Stimulated activated CD4-positive, alpha-beta T cell treated with anti-CD3 and anti-CD28 coated beads, Interleukin-12 subunit alpha, Interleukin-12 subunit beta, amount 100 ng/mL, for 24 hours (primary cell): ENCODE results near the gene INCENP.

Source experiments
- DNase-seq, 2 experiments: peaks; one replicate each; pipeline ENCODE4 v3.0.0-alpha.2; 2020; ENCODE audit warnings: low read depth in 2 of 2

INCENP gene

GRCh38 chr11:62141111-62142042 lies 17.6 kb downstream of the INCENP start:
- no peak for DNase-seq

GRCh38 chr11:62142043-62142375 lies 18.2 kb downstream of the INCENP start:
- no peak for DNase-seq

DNA sequence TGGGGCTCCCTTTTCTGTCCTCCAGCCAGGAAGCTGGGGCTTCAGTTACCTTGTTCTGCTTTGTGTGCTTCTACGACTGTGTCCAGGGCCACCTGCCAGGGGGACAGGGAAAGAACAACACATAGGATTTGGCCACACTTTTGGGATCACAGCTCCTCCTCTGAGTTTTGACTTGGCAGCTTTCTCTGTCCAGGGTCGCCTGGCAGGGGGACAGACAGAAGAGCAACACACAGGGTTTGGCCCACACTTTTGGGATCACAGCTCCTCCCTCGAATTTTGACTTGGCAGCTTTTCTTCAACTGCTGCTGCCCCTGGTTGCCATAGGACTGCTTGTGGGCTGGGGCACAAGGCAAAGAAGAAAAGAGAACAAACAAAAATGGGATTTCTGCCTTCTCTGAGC lies 19.1 kb downstream of the INCENP start:
- DNase-seq = no peak

DNA sequence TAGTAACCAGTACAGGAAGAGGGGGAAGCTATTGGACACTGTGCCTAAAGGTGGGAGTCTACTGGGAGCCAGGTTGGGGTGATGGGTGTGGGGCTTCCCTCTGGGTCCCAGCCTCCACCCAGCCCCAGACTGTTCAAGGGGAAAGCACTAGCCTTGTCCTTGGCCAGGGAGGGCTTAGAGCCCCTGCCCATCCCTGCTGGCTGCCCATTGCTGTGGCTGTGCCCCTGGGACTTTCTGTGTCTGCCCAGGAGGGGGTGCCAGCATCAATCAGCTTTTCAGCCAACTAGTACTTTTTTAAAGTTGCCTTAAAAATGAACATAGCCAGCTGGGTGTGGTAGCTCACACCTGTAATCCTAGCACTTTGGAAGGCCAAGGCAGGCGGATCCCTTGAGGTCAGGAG lies 19.9 kb downstream of the INCENP start:
- DNase-seq = no peak

GRCh38 chr11:62144641-62145255 lies 20.9 kb downstream of the INCENP start:
- DNase-seq = no peak

DNA sequence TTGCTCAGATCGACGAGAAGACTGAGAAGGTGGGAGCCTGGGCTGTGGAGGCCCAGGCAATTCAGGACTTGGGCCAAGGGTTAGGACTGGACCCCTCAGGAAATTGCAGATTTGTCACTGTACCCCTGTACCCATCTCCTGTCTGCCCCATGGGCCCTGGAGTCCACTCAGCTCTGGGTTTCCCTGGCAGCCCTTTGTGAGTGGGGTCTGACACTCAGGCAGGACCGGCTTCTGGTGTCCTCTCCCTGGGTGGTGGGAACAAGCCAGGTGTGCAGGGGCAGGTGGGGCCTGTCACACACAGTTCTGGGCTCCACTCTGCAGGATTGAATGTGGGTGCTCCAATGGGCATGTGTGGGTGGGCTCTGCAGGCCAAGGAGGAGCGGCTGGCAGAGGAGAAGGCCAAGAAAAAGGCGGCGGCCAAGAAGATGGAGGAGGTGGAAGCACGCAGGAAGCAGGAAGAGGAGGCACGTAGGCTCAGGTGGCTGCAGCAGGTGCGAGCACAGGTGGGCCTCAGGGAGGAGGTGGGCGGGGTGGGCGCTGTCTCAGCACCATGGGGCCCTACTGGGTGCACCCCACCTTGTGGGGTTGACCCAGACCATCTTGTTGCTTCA lies 21.6 kb downstream of the INCENP start:
- no peak for DNase-seq

GRCh38 chr11:62146476-62147200 lies 22.8 kb downstream of the INCENP start:
- DNase-seq = no peak

- no peak for DNase-seq
Observed at GRCh38 chr11:62147545-62147944, 23.7 kb downstream of the INCENP start.

- DNase-seq = no peak
Observed at GRCh38 chr11:62148271-62148980, 24.6 kb downstream of the INCENP start.

DNA sequence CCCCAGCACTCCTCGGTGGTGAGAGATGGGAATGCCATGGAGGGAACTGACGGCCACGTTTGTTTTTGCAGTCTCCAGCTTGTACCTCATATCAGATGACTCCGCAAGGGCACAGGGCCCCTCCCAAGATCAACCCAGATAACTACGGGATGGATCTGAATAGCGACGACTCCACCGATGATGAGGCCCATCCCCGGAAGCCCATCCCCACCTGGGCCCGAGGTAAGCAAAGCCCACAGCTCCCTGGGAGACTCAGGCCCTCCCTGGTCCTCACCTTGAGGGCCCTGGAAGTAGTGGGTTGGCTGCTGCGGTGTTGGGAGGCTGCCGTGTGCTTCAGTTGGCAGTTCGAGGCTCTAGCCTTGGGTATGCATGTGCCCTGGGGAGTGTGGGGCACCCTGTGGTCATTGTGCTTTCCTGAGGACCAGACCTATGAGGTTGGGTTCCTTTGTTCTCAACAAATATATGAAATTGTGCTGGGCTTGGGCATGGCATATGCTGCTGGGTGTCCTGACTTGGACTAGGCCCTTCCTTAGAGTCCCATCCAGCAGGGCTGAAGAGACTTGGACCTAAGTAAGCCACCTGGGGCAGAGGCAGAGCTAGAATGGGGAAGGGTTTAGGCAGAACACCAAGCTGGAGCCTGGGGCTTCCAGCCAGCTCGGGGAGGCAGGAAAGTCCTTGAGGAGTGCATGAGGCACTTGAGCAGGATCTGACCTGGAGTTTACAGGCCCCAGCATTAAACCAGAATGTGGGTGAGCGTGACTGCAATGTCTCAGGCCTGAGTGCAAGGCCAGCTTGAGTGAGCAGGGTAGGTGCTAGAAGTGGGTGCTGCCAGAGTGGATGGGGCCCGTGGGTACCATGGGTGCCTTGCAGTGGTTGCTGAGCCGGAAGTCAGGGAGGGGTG lies 26.4 kb downstream of the INCENP start:
- no peak for DNase-seq

DNA sequence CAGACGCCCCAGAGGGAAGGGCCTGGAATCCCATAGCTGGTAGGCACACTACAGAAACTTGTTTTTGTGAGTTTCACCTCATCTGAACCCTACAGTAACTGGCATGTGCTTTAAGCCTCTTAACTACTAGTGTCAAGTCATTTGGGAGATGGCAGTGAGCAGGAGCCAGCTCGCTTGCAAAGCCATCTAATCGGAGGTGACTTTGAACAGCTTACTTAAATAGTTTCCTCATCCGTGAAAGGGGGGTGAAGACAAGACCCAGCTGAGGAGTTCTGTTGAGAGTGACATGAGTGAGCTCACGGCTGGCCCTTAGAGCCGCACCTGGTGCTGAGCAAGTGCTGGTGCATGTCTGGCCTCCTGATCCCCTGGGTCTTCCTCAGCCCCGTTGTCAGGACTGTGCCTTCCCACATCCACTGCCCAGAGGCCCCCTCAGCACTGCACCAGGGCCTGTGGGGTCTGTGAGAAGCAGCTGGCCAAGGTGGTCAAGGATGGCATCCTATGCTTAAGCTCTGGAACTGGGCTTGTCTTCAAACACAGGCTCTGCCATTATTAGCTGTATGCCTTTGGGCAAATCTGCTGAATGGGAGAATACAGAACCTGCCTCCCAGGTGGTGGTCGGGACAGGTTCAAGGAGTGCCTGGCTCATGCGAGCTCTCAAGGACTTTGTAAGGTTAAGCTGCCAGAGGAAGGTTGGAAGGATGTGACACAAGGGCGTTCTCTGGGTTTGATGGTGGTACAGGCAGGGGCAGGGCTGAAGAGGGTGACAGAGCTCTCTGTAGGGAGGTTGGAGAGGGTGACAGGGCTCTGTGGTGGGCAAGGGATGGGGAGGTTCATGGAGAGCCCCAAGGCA lies 27.3 kb downstream of the INCENP start:
- DNase-seq = no peak

DNA sequence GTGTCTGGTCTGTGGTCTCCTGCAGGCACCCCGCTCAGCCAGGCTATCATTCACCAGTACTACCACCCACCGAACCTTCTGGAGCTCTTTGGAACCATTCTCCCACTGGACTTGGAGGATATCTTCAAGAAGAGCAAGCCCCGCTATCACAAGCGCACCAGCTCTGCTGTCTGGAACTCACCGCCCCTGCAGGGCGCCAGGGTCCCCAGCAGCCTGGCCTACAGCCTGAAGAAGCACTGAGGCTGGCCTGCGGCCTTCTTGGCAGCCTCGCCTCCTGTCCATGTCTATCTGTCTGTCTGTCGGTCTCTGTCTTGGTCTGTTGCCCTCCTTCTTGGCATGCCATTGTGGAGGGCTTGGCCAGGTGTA lies 27.9 kb downstream of the INCENP start:
- no peak for DNase-seq

DNA sequence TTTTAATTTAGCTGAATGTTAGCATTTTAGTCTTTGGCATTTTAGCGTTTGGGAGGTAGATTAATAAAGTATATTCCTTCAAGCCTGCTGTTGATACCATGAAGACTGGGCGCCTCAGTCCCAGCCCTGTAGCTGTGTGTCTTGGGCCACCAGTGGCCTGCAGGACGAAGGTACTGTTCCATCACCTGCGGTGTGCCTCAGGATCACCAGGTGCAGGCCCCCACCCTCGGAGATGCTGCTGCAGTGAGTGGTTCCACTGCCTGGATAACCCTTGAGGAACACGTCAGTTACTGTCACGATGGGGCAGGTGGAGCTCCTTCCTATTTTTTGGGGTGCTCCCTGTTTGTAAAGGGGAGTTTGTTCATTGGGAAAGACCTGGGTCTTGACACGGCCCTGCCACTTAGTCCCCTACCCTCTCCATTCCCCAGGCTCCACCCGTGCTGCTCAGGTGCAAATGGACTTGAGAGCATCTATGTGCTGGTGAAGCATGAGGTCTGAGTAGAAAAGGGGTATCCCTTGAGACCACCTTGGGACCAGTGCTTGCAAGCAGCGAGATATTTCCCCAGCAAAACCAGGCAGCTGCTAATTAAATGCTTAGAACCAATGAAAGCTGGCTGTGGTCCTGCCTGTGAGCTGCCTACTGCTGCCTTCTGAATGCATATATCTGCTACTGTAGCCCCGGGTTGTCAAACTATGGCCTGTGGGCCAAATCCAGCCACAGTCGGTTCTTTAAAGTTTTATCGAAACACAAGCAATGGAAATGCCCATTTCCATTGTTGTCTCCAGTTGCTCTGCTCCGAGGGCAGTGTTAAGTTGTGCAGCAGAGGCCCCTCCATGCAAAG lies 28.7 kb downstream of the INCENP start:
- no peak for DNase-seq

GRCh38 chr11:62153087-62153395 lies 29.2 kb downstream of the INCENP start:
- no peak for DNase-seq

- DNase-seq = no peak
Observed at GRCh38 chr11:62153617-62154016, 29.8 kb downstream of the INCENP start.

DNA sequence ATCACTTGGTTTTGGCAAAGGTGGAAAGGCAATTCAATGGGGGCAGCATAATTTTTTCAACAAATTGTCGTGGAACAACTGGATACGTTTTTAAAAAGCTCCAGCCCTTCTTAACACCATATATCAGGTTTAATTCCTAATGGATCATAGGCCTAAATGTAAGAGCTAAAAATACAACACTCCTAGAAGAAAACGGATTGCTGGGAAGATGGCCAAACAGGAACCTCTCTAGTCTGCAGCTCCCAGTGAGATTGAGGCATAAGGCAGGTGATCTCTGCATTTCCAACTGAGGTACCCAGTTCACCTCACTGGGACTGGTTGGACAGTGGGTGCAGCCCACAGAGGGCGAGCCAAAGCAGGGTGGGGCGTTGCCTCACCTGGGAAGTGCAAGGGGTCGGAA lies 33.8 kb downstream of the INCENP start:
- DNase-seq = no peak

DNA sequence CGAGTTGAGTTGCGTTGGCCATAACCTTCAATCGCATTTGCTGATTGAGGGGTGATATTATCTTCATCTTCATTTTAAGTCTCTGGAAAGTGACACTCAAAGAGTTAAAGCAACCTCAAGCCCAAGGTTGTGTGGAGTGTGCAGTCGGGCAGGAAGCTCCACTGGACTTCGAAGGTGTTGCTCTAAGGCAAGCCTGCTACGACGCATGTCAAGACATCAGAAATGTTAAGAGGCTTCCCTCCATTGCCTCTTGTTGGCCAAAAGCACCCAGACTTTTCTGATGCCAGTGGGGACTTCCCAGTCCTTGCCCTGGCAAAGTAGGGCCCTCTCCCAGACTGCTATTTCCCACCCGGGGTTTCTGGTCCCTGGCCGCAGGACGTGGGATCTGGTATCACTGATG lies 42.6 kb downstream of the INCENP start:
- no peak for DNase-seq

- no peak for DNase-seq
Observed at GRCh38 chr11:62169448-62169847, 45.6 kb downstream of the INCENP start.

- DNase-seq = no peak
Observed at GRCh38 chr11:62169935-62170334, 46.1 kb downstream of the INCENP start.
